HepG2 (cell line): ENCODE results near the gene MAP4K3. TPM values are rescaled to one million over a fixed set of nuclear protein-coding genes. Genes with fewer than 3 reads are reported as not detected.

Experiments used
- BRCA1 ChIP-seq: sonication (generic); formaldehyde crosslinking; IDR thresholded peaks from 2 replicates; pipeline ENCODE4 v1.4.0; 2020; ENCODE audit warnings: missing genetic modification reagents
- HMGXB4 ChIP-seq, 2 experiments: sonication (generic) in 1 of 2; formaldehyde crosslinking in 1 of 2; IDR thresholded peaks; 2 replicates each; pipeline versions ENCODE4 v1.4.0 to v1.6.1; 2018 to 2020; ENCODE audit warnings: missing genetic modification reagents in 2 of 2, borderline replicate concordance in 1 of 2, low read depth in 1 of 2, mild to moderate bottlenecking in 1 of 2, missing biosample characterization in 1 of 2
- KLF11 ChIP-seq: IDR thresholded peaks from 2 replicates; pipeline ENCODE4 v1.6.1; 2016; ENCODE audit warnings: missing compliant biosample characterization
- MAF1 ChIP-seq: sonication (generic); formaldehyde crosslinking; IDR thresholded peaks from 2 replicates; pipeline ENCODE4 v1.5.0; 2020; ENCODE audit warnings: missing genetic modification reagents, borderline replicate concordance
- PHB2 ChIP-seq: fragments of 450-650 bp; IDR thresholded peaks from 2 replicates; pipeline ENCODE4 v1.6.1; 2018; ENCODE audit not compliant: partially characterized antibody
- RERE ChIP-seq: IDR thresholded peaks from 2 replicates; pipeline ENCODE4 v1.6.1; 2016; ENCODE audit warnings: low read depth, missing genetic modification reagents, missing compliant biosample characterization
- RFX3 ChIP-seq: IDR thresholded peaks from 2 replicates; pipeline ENCODE4 v1.6.1; 2016; ENCODE audit warnings: missing biosample characterization, missing genetic modification reagents
- USF2 ChIP-seq, 2 experiments: sonication (generic) in 1 of 2; formaldehyde crosslinking in 1 of 2; IDR thresholded peaks; 2 replicates each; pipeline versions ENCODE4 v1.5.1 to v1.6.1; 2011 to 2020; ENCODE audit warnings: borderline replicate concordance in 1 of 2, low read depth in 1 of 2, low read length in 1 of 2, mild to moderate bottlenecking in 1 of 2, missing genetic modification reagents in 1 of 2, moderate library complexity in 1 of 2
- ZBTB7B ChIP-seq: sonication (generic); formaldehyde crosslinking; IDR thresholded peaks from 2 replicates; pipeline ENCODE4 v1.4.0; 2020; ENCODE audit warnings: missing genetic modification reagents
- ZNF224 ChIP-seq: sonication (generic); formaldehyde crosslinking; IDR thresholded peaks from 2 replicates; pipeline ENCODE4 v1.5.0; 2020; ENCODE audit warnings: mild to moderate bottlenecking, missing genetic modification reagents
- ZNF652 ChIP-seq: IDR thresholded peaks from 2 replicates; pipeline ENCODE4 v1.6.1; 2016; ENCODE audit warnings: low read depth, borderline replicate concordance
- ZNF704 ChIP-seq: sonication (generic); formaldehyde crosslinking; IDR thresholded peaks from 2 replicates; pipeline ENCODE4 v1.8.1; 2023; ENCODE audit warnings: mild to moderate bottlenecking, inconsistent platforms, moderate library complexity, missing genetic modification reagents, borderline replicate concordance
- polyA plus RNA-seq, 8 experiments: library from polyadenylated mRNA; depleted of rRNA in 3 of 8; stranded (reverse) in 7 of 8; unstranded in 1 of 8; fragments of >200 nt; fragmentation: Illumina TruSeq in 4 of 8; extraction: Trizol in 4 of 8; gene quantifications; 2 replicates each; pipeline versions ENCODE4 v1.2.1 to v1.2.3, GENCODE V29; 2011 to 2016; ENCODE audit warnings: low read depth in 4 of 8, missing spikeins in 1 of 8, mixed read lengths in 1 of 8; ENCODE audit not compliant: insufficient read depth in 1 of 8
- total RNA-seq, 5 experiments: library from RNA; depleted of rRNA; stranded (reverse); fragments of >200 nt; fragmentation: Illumina TruSeq; extraction: Trizol; gene quantifications; 2 replicates each; pipeline ENCODE4 v1.2.3, GENCODE V29; 2016; ENCODE audit warnings: low read depth in 1 of 5

Gene MAP4K3
- total and polyA plus RNA-seq, 2 of the 13 experiments (the other 11 are each of a cell fraction or from before 2014, with no cell fraction given) = 45.9 to 53.2 TPM

- no peak for TF ChIP-seq RERE (CRISPR knock-in tag)
- TF ChIP-seq ZNF224 = peak; percentile 97
- no peak for TF ChIP-seq RFX3 (CRISPR knock-in tag)
- TF ChIP-seq MAF1 = no peak
- peak; percentile 53; the same call in 1 of the 2 replicates for TF ChIP-seq ZBTB7B (CRISPR knock-in tag)
- TF ChIP-seq ZNF704 = no peak
- peak; percentile 55; the same call in 1 of the 2 replicates for TF ChIP-seq USF2 (IDR thresholded peaks at IDR 0.05; ENCODE audit: low read depth, low read length)
- peak; percentile 59; the same call in 1 of the 2 replicates for TF ChIP-seq USF2 (CRISPR knock-in tag; IDR thresholded peaks at IDR 0.05; ENCODE audit: borderline replicate concordance)
- no peak; the same call in 1 of the 2 replicates for TF ChIP-seq ZNF652 (CRISPR knock-in tag)
- peak in 1 of 2 experiments; percentile 27; a peak in 1 of 4 replicates for TF ChIP-seq HMGXB4 (CRISPR knock-in tag; IDR thresholded peaks at IDR 0.05; ENCODE audit: borderline replicate concordance in 1 of 2, low read depth in 1 of 2)
- no peak for TF ChIP-seq PHB2
- TF ChIP-seq BRCA1 (CRISPR knock-in tag) = peak; percentile 18; the same call in 1 of the 2 replicates
- TF ChIP-seq KLF11 (CRISPR knock-in tag) = no peak; the same call in 1 of the 2 replicates
Observed at GRCh38 chr2:39437522-39438296, 624 bp upstream of the MAP4K3 start (continued).
